Erythroblast (primary cell): Measurements from ENCODE around the gene RAB11FIP3.
"Not testable (repeated sequence)": the region's sequence is repeated elsewhere in the genome, so short reads cannot be mapped to it uniquely, and the experiment has no call there.

ENCODE experiments used
- GATA1 ChIP-seq: IDR thresholded peaks from 2 replicates; pipeline ENCODE4 v1.6.1; 2011; ENCODE audit warnings: low read depth, mild to moderate bottlenecking, control low read depth, low read length, moderate library complexity
- POLR2A ChIP-seq: IDR thresholded peaks from 2 replicates; pipeline ENCODE4 v1.6.1; 2011; ENCODE audit warnings: mild to moderate bottlenecking, low read length

- TF ChIP-seq POLR2A, GATA1: not testable (repeated sequence)
These were observed 52.8 kb downstream of the RAB11FIP3 start for GRCh38 chr16:478287-478686.
